Tibial nerve (tissue), 4 donors: Measurements from ENCODE around the gene TRPM1.

Source experiments
- EP300 ChIP-seq, 2 donors: sonication (generic); formaldehyde crosslinking; IDR thresholded peaks; one replicate each; pipeline ENCODE4 v1.6.1; 2017; ENCODE audit warnings: antibody characterized with exemption in 2 of 2, mild to moderate bottlenecking in 1 of 2
- POLR2A ChIP-seq, 2 donors: fragments of 450-650 bp; IDR thresholded peaks; one replicate each; pipeline ENCODE4 v1.6.1; 2017; ENCODE audit warnings: antibody characterized with exemption in 2 of 2, mild to moderate bottlenecking in 2 of 2, moderate library complexity in 2 of 2
- TF ChIP-seq, protein P1 (sequence below), 5 experiments: fragments of 200-600 bp in 3 of 5; fragments of 450-650 bp in 2 of 5; sonication (generic) in 3 of 5; IDR thresholded peaks; one replicate each; pipeline ENCODE4 v1.5.1; 2016 to 2019; ENCODE audit warnings: antibody characterized with exemption in 5 of 5, mild to moderate bottlenecking in 3 of 5, moderate library complexity in 2 of 5

- TF ChIP-seq, protein P1, sequence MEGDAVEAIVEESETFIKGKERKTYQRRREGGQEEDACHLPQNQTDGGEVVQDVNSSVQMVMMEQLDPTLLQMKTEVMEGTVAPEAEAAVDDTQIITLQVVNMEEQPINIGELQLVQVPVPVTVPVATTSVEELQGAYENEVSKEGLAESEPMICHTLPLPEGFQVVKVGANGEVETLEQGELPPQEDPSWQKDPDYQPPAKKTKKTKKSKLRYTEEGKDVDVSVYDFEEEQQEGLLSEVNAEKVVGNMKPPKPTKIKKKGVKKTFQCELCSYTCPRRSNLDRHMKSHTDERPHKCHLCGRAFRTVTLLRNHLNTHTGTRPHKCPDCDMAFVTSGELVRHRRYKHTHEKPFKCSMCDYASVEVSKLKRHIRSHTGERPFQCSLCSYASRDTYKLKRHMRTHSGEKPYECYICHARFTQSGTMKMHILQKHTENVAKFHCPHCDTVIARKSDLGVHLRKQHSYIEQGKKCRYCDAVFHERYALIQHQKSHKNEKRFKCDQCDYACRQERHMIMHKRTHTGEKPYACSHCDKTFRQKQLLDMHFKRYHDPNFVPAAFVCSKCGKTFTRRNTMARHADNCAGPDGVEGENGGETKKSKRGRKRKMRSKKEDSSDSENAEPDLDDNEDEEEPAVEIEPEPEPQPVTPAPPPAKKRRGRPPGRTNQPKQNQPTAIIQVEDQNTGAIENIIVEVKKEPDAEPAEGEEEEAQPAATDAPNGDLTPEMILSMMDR (IDR thresholded peaks at IDR 0.05): no peak
- TF ChIP-seq EP300 (IDR thresholded peaks at IDR 0.05): no peak
- TF ChIP-seq POLR2A (IDR thresholded peaks at IDR 0.05): no peak
These were observed 146.9 kb downstream of the TRPM1 start for GRCh38 chr15:30954674-30955073.
